ENCODE data around the gene PUS7L.

The PUS7L gene

GRCh38 chr12:43766291-43766690 is 7.7 kb upstream of the PUS7L start:
- no peaks in the 10 kb centered on the region for H4K20me1 ChIP-seq (ENCODE audit: insufficient read depth, low read length)
- H2AFZ ChIP-seq (ENCODE audit: low read depth, low read length) = no peak overlapping the region
- TF ChIP-seq CTCF (IDR thresholded peaks at IDR 0.05; ENCODE audit: low read depth, low read length) = no peak
- TF ChIP-seq EZH2phosphoT487 (IDR thresholded peaks at IDR 0.05; ENCODE audit: low read depth) = no peak
- no peaks in the 10 kb centered on the region for H3K4me1 ChIP-seq (ENCODE audit: low read length)
- no peak overlapping the region for H3K4me2 ChIP-seq (ENCODE audit: low read length)
- H3K9me3 ChIP-seq (ENCODE audit: insufficient read depth, low read length) = no peaks in the 10 kb centered on the region
- peaks cover 18% of the 10 kb centered on the region for H3K36me3 ChIP-seq (replicated peaks; ENCODE audit: low read depth, low read length)
- no peak overlapping the region for H3K9ac ChIP-seq (ENCODE audit: low read length)
- no peak overlapping the region for H3K4me3 ChIP-seq (ENCODE audit: low read length)
- H3K79me2 ChIP-seq (ENCODE audit: low read length) = peaks cover 3% of the 10 kb centered on the region; the same call in 1 of the 2 replicates
- no peak overlapping the region for H3K27ac ChIP-seq (ENCODE audit: low read length)
- H3K27me3 ChIP-seq (ENCODE audit: low read depth, low read length) = no peaks in the 10 kb centered on the region

- no peak overlapping the region for H3K9ac ChIP-seq (ENCODE audit: low read length)
- no peak overlapping the region for H3K4me3 ChIP-seq (ENCODE audit: low read length)
- no peak overlapping the region for H2AFZ ChIP-seq (ENCODE audit: low read depth, low read length)
- no peaks in the 10 kb centered on the region for H3K9me3 ChIP-seq (ENCODE audit: insufficient read depth, low read length)
- peaks cover 8% of the 10 kb centered on the region for H3K36me3 ChIP-seq (replicated peaks; ENCODE audit: low read depth, low read length)
- TF ChIP-seq EZH2phosphoT487 (IDR thresholded peaks at IDR 0.05; ENCODE audit: low read depth) = no peak
- TF ChIP-seq CTCF (IDR thresholded peaks at IDR 0.05; ENCODE audit: low read depth, low read length) = no peak
- H4K20me1 ChIP-seq (ENCODE audit: insufficient read depth, low read length) = no peaks in the 10 kb centered on the region
- no peaks in the 10 kb centered on the region for H3K27me3 ChIP-seq (ENCODE audit: low read depth, low read length)
- peaks cover 10% of the 10 kb centered on the region for H3K4me1 ChIP-seq (ENCODE audit: low read length)
- peaks cover 13% of the 10 kb centered on the region for H3K79me2 ChIP-seq (ENCODE audit: low read length)
- H3K4me2 ChIP-seq (ENCODE audit: low read length) = no peak overlapping the region
- H3K27ac ChIP-seq (ENCODE audit: low read length) = no peak overlapping the region
These were observed 5.9 kb upstream of the PUS7L start for GRCh38 chr12:43764528-43764927.

DNA sequence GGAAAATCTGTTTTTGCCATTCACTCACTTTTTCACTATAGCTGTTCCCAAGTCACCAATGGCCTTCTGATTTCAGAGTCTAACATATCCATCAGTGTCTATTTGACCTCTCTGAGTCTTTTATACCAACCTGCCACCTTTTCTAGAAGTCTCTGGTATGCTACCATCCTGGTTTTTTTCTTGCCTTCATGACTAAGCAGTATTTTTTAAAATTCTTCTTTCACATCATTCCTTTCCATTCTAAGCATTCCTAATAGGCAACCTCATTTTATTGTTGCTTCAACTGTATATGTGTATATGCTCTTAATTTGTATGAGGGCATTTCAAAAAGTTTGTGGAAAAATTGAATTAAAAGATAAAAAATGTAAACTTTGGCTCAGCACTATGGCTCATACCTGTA is 5.2 kb upstream of the PUS7L start:
- no peak overlapping the region for H3K4me2 ChIP-seq (ENCODE audit: low read length)
- H3K4me1 ChIP-seq (ENCODE audit: low read length) = peaks cover 10% of the 10 kb centered on the region
- H2AFZ ChIP-seq (ENCODE audit: low read depth, low read length) = no peak overlapping the region
- H3K79me2 ChIP-seq (ENCODE audit: low read length) = peaks cover 20% of the 10 kb centered on the region
- no peaks in the 10 kb centered on the region for H4K20me1 ChIP-seq (ENCODE audit: insufficient read depth, low read length)
- H3K9me3 ChIP-seq (ENCODE audit: insufficient read depth, low read length) = no peaks in the 10 kb centered on the region
- peaks cover 7% of the 10 kb centered on the region for H3K36me3 ChIP-seq (replicated peaks; ENCODE audit: low read depth, low read length)
- H3K9ac ChIP-seq (ENCODE audit: low read length) = no peak overlapping the region
- no peaks in the 10 kb centered on the region for H3K27me3 ChIP-seq (ENCODE audit: low read depth, low read length)
- H3K27ac ChIP-seq (ENCODE audit: low read length) = no peak overlapping the region
- no peak for TF ChIP-seq CTCF (IDR thresholded peaks at IDR 0.05; ENCODE audit: low read depth, low read length)
- no peak for TF ChIP-seq EZH2phosphoT487 (IDR thresholded peaks at IDR 0.05; ENCODE audit: low read depth)
- no peak overlapping the region for H3K4me3 ChIP-seq (ENCODE audit: low read length)

GRCh38 chr12:43762596-43762995 is 4.0 kb upstream of the PUS7L start:
- H3K27ac ChIP-seq (ENCODE audit: low read length) = no peak overlapping the region
- no peaks in the 10 kb centered on the region for H3K9me3 ChIP-seq (ENCODE audit: insufficient read depth, low read length)
- H3K4me3 ChIP-seq (ENCODE audit: low read length) = no peak overlapping the region
- H3K4me1 ChIP-seq (ENCODE audit: low read length) = peaks cover 14% of the 10 kb centered on the region
- H3K79me2 ChIP-seq (ENCODE audit: low read length) = peaks cover 29% of the 10 kb centered on the region
- H2AFZ ChIP-seq (ENCODE audit: low read depth, low read length) = no peak overlapping the region
- H3K4me2 ChIP-seq (ENCODE audit: low read length) = no peak overlapping the region
- no peak for TF ChIP-seq CTCF (IDR thresholded peaks at IDR 0.05; ENCODE audit: low read depth, low read length)
- no peak for TF ChIP-seq EZH2phosphoT487 (IDR thresholded peaks at IDR 0.05; ENCODE audit: low read depth)
- no peak overlapping the region for H3K9ac ChIP-seq (ENCODE audit: low read length)
- H4K20me1 ChIP-seq (ENCODE audit: insufficient read depth, low read length) = no peaks in the 10 kb centered on the region
- peaks cover 4% of the 10 kb centered on the region for H3K36me3 ChIP-seq (replicated peaks; ENCODE audit: low read depth, low read length)
- H3K27me3 ChIP-seq (ENCODE audit: low read depth, low read length) = no peaks in the 10 kb centered on the region
